ENCODE measurements around the gene POLR2E. TPM values are rescaled to one million over a fixed set of nuclear protein-coding genes. Genes with fewer than 3 reads are reported as not detected.

POLR2E gene
- polyA plus RNA-seq, 1 of the 3 experiments (the other 2 are of a cell fraction): 283 TPM

DNA sequence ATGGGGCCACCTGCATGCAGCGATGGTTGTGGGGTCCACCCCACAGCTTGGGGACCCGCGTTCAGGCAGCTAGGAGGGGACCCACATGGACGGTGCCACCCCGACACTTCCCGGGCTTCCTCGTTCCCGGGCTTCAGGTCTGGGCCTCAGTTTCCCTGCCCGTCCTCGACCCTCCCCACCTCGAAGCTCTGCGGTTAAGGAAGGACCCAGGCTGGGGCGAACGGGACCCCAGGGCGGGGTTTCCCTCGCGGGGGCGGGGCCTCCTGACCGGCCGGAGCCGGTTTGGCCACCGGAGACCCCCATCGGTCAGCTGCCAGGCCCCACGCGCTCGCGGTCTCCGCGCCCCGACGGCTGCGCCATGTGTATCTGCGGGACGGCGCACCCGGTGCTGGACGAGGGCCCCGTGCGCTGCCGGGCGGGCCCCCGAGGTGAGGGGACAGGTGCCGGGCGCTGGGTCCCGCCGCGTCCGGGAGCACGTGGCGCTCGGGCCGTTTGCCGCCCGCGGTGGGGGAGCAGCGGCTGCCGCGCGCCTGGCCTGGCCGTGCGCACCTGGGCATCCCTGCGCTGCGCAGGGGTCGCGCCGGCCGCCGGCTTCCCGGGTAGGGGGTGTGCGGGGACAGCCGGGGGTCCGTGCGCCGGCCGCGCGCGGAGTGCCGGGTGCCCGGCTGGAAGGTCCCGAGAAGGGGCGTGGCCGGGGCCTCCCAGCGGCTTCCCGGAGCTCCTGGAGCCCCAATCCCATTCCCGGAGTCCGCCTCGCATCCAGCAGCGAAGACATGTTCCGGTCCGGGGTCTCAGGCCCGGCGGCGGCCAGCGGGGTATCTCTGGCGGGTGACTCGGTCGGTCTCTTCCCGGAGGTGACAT lies 24.0 kb downstream of the POLR2E start:
- ChIA-PET CTCF (interaction anchor here (0.7 to 2.7 kb wide), 7 partner anchors 9 to 173 kb away, joined by 3 to 11 read pairs (median 3); partner anchors contain the start of gene WDR18), POLR2A (interaction anchor here (1.1 to 1.4 kb wide), 2 partner anchors 22 to 103 kb away, joined by 3 to 4 read pairs; partner anchors contain the start of gene SBNO2)
- no peak overlapping the region for H3K9ac ChIP-seq
- H3K36me3 ChIP-seq (replicated peaks in 1 of 2; ENCODE audit: control insufficient read depth in 1 of 2, insufficient read depth in 2 of 2, low read length in 1 of 2): no peaks in the 10 kb centered on the region
- 0% methylated on average over 3 of the region's 99 CpGs for WGBS (ENCODE audit: low lambda C conversion rate)
- DNase-seq: peak; percentile 62
- H3K4me2 ChIP-seq: no peak overlapping the region
- TF ChIP-seq, protein P1, sequence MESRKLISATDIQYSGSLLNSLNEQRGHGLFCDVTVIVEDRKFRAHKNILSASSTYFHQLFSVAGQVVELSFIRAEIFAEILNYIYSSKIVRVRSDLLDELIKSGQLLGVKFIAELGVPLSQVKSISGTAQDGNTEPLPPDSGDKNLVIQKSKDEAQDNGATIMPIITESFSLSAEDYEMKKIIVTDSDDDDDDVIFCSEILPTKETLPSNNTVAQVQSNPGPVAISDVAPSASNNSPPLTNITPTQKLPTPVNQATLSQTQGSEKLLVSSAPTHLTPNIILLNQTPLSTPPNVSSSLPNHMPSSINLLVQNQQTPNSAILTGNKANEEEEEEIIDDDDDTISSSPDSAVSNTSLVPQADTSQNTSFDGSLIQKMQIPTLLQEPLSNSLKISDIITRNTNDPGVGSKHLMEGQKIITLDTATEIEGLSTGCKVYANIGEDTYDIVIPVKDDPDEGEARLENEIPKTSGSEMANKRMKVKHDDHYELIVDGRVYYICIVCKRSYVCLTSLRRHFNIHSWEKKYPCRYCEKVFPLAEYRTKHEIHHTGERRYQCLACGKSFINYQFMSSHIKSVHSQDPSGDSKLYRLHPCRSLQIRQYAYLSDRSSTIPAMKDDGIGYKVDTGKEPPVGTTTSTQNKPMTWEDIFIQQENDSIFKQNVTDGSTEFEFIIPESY (IDR thresholded peaks at IDR 0.05; ENCODE audit: borderline replicate concordance, low read depth): no peak
- no peak for TF ChIP-seq NFIC (IDR thresholded peaks at IDR 0.05; ENCODE audit: borderline replicate concordance)
- no peak for TF ChIP-seq EP300 (IDR thresholded peaks at IDR 0.05; ENCODE audit: borderline replicate concordance in 1 of 2, low read depth in 1 of 2, low read length in 1 of 2)
- TF ChIP-seq SMC3 (IDR thresholded peaks at IDR 0.05; ENCODE audit: low read depth, low read length): no peak
- no peak for TF ChIP-seq JUND (IDR thresholded peaks at IDR 0.05)
- no peak for TF ChIP-seq MEF2A (IDR thresholded peaks at IDR 0.05; ENCODE audit: borderline replicate concordance, low read depth)
- TF ChIP-seq RCOR1 (IDR thresholded peaks at IDR 0.05; ENCODE audit: low read length): no peak
- TF ChIP-seq, protein P2, sequence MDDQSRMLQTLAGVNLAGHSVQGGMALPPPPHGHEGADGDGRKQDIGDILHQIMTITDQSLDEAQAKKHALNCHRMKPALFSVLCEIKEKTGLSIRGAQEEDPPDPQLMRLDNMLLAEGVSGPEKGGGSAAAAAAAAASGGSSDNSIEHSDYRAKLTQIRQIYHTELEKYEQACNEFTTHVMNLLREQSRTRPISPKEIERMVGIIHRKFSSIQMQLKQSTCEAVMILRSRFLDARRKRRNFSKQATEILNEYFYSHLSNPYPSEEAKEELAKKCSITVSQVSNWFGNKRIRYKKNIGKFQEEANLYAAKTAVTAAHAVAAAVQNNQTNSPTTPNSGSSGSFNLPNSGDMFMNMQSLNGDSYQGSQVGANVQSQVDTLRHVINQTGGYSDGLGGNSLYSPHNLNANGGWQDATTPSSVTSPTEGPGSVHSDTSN (IDR thresholded peaks at IDR 0.05): no peak
- TF ChIP-seq POLR2AphosphoS5 (IDR thresholded peaks at IDR 0.05; ENCODE audit: low read depth, low read length): no peak
- TF ChIP-seq USF2 (IDR thresholded peaks at IDR 0.05; ENCODE audit: borderline replicate concordance, low read depth, low read length): no peak
- no peak for TF ChIP-seq FOXM1 (IDR thresholded peaks at IDR 0.05; ENCODE audit: low read depth)
- TF ChIP-seq GABPA (IDR thresholded peaks at IDR 0.05; ENCODE audit: low read depth): no peak
- TF ChIP-seq SIN3A (IDR thresholded peaks at IDR 0.05; ENCODE audit: borderline replicate concordance, low read depth, low read length): no peak
- no peak for TF ChIP-seq EZH2phosphoT487 (IDR thresholded peaks at IDR 0.05; ENCODE audit: borderline replicate concordance, low read depth)
- TF ChIP-seq ELF1 (IDR thresholded peaks at IDR 0.05): no peak
- TF ChIP-seq MXI1 (IDR thresholded peaks at IDR 0.05; ENCODE audit: low read depth, low read length): no peak
- TF ChIP-seq GATA2 (CRISPR knock-in tag; IDR thresholded peaks at IDR 0.05): no peak
- no peak for TF ChIP-seq RAD21 (IDR thresholded peaks at IDR 0.05; ENCODE audit: low read length)
- TF ChIP-seq, protein P3, sequence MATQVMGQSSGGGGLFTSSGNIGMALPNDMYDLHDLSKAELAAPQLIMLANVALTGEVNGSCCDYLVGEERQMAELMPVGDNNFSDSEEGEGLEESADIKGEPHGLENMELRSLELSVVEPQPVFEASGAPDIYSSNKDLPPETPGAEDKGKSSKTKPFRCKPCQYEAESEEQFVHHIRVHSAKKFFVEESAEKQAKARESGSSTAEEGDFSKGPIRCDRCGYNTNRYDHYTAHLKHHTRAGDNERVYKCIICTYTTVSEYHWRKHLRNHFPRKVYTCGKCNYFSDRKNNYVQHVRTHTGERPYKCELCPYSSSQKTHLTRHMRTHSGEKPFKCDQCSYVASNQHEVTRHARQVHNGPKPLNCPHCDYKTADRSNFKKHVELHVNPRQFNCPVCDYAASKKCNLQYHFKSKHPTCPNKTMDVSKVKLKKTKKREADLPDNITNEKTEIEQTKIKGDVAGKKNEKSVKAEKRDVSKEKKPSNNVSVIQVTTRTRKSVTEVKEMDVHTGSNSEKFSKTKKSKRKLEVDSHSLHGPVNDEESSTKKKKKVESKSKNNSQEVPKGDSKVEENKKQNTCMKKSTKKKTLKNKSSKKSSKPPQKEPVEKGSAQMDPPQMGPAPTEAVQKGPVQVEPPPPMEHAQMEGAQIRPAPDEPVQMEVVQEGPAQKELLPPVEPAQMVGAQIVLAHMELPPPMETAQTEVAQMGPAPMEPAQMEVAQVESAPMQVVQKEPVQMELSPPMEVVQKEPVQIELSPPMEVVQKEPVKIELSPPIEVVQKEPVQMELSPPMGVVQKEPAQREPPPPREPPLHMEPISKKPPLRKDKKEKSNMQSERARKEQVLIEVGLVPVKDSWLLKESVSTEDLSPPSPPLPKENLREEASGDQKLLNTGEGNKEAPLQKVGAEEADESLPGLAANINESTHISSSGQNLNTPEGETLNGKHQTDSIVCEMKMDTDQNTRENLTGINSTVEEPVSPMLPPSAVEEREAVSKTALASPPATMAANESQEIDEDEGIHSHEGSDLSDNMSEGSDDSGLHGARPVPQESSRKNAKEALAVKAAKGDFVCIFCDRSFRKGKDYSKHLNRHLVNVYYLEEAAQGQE (IDR thresholded peaks at IDR 0.05; ENCODE audit: low read depth, low read length): no peak
- no peak for TF ChIP-seq FOXJ3 (CRISPR knock-in tag; IDR thresholded peaks at IDR 0.05)
- H3K79me2 ChIP-seq (ENCODE audit: insufficient read depth): no peaks in the 10 kb centered on the region
- no peaks in the 10 kb centered on the region for H3K9me3 ChIP-seq
- H4K20me1 ChIP-seq (ENCODE audit: insufficient read depth): no peaks in the 10 kb centered on the region
- no peak overlapping the region for H3K27ac ChIP-seq (ENCODE audit: low read depth in 2 of 2, low read length in 1 of 2)
- H3K4me1 ChIP-seq (ENCODE audit: control insufficient read depth in 1 of 2, insufficient read depth in 2 of 2, low read depth in 1 of 2, low read length in 1 of 2): peaks cover 0 to 16% of the 10 kb centered on the region in 2 experiments; a peak in 1 of 4 replicates
- peak overlapping the region in 1 of 2 experiments; percentile 12; a peak in 1 of 4 replicates for H3K4me3 ChIP-seq (ENCODE audit: low read depth in 2 of 2, low read length in 1 of 2)
- H3F3A ChIP-seq (replicated peaks; ENCODE audit: insufficient read depth): peaks cover 18% of the 10 kb centered on the region
- peaks cover 37% of the 10 kb centered on the region for H3K27me3 ChIP-seq (ENCODE audit: insufficient read depth)
- no peaks in the 10 kb centered on the region for H3K9me2 ChIP-seq
- H2AFZ ChIP-seq (ENCODE audit: low read depth): no peak overlapping the region
